HG02678 (cell line): Measurements from ENCODE around the gene RGS3.

Experiments
- ATAC-seq: cut with Tn5 transposase; IDR thresholded peaks from one replicate; pipeline ENCODE4 v1.9.1; 2021; ENCODE audit warnings: mild to moderate bottlenecking, moderate library complexity; ENCODE audit not compliant: unreplicated experiment

The RGS3 gene

GRCh38 chr9:113509463-113509862, 45.9 kb downstream of the RGS3 start:
- ATAC-seq: no peak

- ATAC-seq: no peak
These were observed 47.6 kb downstream of the RGS3 start for GRCh38 chr9:113511047-113511521.

- ATAC-seq: peak; percentile 49
These were observed 48.6 kb downstream of the RGS3 start for GRCh38 chr9:113511856-113512761.

GRCh38 chr9:113513111-113513510, 49.6 kb downstream of the RGS3 start:
- no peak for ATAC-seq

DNA sequence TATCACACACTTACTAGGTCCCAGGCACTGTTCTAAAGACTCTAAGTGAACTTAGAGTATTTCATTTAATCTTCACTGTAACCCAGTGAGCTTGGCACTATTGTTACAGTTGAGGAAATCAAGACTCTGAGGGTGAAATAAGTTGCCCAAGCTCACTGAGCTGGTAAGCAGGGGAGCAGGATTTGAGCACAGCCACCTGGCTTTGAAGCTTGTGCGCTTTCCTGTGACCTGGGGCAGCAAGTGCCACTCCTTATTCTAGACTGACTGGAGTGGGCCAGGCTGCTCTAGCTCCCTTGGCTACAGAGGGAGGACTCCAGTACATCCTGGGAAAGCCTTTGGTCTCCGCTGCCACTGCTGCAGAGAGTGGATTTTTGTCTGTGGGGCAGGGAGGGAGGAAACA, 50.0 kb downstream of the RGS3 start:
- no peak for ATAC-seq

- ATAC-seq: no peak
These were observed 50.5 kb downstream of the RGS3 start for GRCh38 chr9:113514061-113514460.

DNA sequence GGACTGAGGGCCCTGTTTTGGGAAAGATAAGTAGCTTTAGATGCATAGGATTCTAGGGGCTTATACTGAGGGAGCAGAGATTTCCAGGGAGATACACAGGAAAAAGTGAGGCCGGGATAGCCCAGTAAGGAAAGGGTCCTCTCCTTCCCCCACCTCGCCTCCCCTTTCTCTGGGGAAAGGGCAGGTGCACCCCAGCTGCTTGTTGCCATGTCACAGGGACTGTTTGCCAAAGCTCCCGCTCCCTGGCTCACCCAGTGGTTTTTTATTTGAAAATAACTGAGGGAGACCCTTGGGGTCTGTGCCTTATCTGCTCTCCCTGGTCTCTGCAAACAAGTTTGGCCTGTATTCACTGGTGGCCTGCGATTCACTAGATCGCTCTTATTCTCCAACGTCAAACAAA, 51.2 kb downstream of the RGS3 start:
- no peak for ATAC-seq

GRCh38 chr9:113515862-113516261, 52.3 kb downstream of the RGS3 start:
- ATAC-seq: no peak

DNA sequence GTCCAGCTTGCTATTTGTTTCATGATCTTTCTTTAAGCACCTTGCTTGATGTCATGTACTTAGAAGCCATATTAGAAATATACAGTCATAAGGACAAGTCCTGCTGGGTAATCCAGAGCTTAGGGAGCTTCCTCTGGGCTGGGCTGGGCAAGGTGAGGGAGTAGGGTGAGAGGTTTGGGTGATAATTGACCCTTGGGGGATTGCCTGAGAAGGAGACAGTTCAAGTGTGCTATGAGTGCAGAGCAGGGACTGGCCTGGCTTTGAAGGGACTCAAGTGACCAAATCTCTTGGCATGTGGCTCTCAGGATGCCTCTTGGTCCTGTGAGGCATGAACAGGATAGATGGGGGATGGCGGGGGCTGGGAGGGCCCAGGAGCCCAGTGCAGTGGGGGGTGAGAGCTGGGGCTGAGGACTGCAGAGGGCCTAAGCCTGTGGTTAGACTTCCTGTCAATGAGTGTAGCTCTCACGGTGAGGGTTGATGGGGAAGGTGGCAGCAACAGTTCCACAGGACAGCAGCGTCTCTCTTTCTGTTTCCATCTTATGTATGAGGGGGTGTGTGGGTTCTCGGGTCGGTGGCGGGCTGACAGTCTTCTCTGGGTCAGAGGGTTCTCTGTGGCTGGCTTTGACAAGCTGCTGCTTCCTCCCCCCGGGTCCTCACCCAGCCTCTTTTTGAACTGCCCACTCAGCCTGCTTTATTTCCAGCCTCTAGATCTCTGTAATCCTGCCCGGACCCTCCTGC, 53.5 kb downstream of the RGS3 start:
- ATAC-seq: peak; percentile 91

DNA sequence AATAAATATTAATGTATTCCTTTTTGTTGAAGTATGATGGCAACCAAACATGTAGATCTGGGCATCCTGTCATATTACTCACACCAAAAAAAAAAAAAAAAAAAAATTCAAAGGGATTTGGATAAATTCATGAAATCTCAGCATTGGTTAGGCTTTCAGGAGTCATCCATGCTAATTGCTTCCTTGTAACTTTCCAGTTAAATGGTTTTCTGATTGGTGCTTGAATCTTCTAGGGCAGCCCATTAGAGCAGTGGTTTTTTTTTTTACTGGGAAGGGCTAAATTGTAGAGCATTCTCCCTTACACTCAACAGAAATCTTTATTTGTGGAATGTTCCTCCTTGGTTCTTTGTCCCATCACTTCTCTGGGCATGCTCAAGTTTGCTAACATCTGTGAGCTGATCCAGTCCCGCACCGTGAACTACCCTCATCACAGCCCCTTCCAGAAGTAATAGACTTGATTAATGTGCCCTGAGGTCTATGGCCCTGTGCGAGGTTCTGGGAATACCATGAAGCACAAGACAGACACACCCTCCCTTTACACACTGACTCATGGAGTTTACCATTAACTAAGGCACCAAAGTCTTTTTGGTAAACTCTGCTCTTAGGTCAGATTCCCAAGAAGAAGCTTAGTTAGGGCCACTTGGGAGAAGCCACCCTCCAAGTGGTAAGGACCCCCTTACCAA, 56.0 kb downstream of the RGS3 start:
- no peak for ATAC-seq

DNA sequence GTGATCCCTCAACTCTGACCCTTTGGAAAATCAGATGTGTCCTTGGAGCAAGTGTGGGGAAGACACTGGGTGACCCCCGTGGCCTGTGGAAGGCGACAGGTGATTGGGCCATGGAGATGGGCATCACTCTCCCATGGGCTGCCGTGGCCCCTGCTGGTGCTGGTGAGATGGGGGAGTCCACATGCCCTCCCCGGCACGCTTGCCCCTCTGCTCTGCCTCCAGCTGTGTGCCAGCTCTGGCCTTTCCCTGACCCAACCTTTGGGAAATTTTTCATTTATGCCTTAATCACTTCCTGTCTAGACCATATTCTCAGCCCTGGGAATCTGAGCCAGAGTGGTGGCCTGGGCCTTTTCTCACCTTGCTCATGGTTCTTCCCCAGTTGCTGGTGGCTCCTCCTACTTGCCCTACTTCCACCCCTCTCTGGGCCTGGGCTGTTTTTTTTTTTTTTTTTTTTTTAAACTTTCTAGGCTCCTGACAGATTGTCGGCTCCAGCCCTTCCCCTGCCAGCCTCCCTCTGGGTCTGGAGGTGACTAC, 56.6 kb downstream of the RGS3 start:
- ATAC-seq: no peak

- no peak for ATAC-seq
These were observed 58.2 kb downstream of the RGS3 start for GRCh38 chr9:113521693-113522255.

DNA sequence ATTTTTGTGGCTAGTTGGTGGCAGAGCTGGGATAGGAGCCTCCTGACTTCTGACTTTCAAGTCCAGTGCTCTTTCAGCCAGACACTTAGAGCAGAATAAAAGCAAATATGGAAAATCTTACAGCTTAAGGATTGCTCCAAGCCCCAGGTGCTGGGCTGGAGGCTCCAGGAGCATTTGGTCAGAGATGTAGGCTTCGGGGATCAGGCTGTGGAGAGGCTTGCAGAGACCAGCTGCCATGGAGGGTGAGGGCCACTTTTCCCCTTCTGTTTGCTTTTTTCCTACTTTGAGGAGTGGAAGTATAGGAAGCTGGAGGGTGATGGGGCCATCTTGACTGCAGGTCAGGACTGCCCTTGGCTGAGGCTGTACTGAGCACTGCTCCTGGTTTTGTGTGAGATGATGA, 58.9 kb downstream of the RGS3 start:
- ATAC-seq: no peak

DNA sequence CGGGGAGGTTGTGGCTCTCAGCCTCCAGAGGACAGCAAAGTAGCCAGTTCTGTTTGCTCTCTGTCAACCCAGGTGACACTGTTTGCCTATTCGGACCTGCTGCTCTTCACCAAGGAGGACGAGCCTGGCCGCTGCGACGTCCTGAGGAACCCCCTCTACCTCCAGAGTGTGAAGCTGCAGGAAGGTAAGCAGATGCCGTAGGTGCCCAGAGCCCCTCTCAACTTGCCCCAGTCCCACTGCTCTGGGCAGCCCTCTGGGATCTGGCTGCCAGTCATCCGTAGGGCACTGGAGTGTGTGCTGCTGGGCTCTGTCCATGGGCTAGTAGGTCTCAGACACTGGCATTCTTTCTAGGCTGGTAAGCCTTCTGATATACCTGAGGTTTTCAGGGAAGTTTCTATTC, 59.3 kb downstream of the RGS3 start:
- ATAC-seq: peak; percentile 0

- ATAC-seq: peak; percentile 89
These were observed 60.1 kb downstream of the RGS3 start for GRCh38 chr9:113523421-113524141.

GRCh38 chr9:113524468-113524867, 60.9 kb downstream of the RGS3 start:
- ATAC-seq: no peak

- ATAC-seq: no peak
These were observed 61.7 kb downstream of the RGS3 start for GRCh38 chr9:113525205-113525604.

- no peak for ATAC-seq
These were observed 62.3 kb downstream of the RGS3 start for GRCh38 chr9:113525831-113526230.

GRCh38 chr9:113526231-113526746, 62.8 kb downstream of the RGS3 start:
- ATAC-seq: no peak

DNA sequence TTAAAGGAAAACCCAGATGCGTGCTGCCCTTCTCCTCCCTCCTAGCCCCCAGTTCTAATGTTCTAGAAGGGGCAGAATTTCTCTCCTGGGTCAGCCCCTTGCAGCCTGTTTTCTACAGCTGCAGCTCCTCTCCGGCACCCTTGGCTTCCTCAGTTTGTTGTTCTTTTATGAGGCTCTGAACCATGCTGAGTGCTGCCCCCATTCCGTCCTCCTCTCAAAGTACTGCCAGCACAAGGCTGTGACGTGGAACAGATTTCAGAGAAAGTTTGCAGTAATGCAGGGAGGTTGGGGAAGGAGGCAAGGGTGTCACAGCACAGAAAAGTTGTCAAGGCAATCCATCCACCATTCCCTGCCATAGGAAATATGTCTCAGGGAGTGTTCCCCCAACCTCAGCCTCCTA, 63.3 kb downstream of the RGS3 start:
- no peak for ATAC-seq
